RWPE1 (cell line): ENCODE measurements around the gene PHLDB3.
A peak's percentile ranks its signal among the peaks of the same experiment; 100 is the strongest.

Source experiments
- CTCF ChIA-PET: fragments of 350-600 bp; sonication (Branson Sonifier 250); formaldehyde crosslinking; extraction: SDS; loops from one replicate; lab custom pipeline; 2021; lab: Yijun Ruan, JAX
- POLR2A ChIA-PET: fragments of 400-600 bp; formaldehyde crosslinking; extraction: SDS; loops from one replicate; lab custom pipeline; 2020; ENCODE audit warnings: antibody characterized with exemption; ENCODE audit not compliant: low non-redundant PET; lab: Yijun Ruan, JAX
- DNase-seq: peaks from one replicate; pipeline ENCODE4 v3.0.0; 2012; ENCODE audit warnings: low spot score
- H3K27ac ChIP-seq: fragments of 450-650 bp; 2 replicates; pipeline ENCODE4 v1.5.1; 2017
- CTCF ChIP-seq: fragments of 450-650 bp; conservative IDR thresholded peaks from 2 replicates; pipeline ENCODE4 v1.5.1; 2017; ENCODE audit warnings: low read depth, mild to moderate bottlenecking

PHLDB3 gene

GRCh38 chr19:43469160-43469480 is 35.4 kb downstream of the PHLDB3 start:
- TF ChIP-seq CTCF = no peak
- ChIA-PET POLR2A (no interaction called here), CTCF (no interaction called here)
- no peak for DNase-seq
- no peak overlapping the region for H3K27ac ChIP-seq

DNA sequence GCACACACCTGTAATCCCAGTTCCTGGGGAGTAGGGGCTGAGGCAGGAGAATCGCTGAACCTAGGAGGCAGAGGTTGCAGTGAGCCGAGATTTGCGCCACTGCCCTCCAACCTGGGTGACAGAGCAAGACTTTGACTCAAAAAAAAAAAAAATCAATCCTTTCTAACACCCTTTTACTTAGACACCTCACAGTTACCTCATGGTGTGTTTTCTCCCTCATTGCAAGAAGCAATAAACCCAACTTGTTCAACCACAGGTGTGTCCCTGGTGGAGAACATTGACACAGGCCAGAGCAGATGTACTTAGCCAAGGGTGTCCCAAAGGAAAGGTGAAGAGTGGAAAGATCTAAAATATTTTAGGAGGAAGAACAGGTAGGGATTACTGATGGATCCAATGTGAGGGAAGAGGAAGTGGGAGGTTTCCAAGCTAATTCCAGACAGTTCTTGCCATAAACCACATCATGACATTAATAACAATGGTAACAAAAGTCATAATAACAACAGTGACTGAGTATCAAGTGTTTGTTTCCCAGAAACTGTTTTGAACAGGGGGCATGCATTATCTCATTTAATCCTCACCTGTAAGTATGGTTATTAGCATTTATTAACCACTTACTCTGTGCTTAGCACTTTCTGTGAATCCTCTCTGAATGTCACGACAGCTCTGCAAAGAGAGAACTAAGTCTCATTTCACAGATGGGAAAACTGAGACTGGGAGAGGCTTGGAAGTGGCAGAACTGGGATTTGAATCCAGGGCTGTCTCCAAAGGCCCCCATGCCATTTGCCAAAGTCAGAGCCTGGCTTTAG is 36.0 kb downstream of the PHLDB3 start:
- H3K27ac ChIP-seq = peak overlapping the region; percentile 79
- TF ChIP-seq CTCF = no peak
- POLR2A ChIA-PET = no interaction called here
- CTCF ChIA-PET = interaction anchor here (0.8 kb wide), 1 partner anchor 126 kb away, joined by 3 read pairs; no protein-coding TSS in a partner anchor
- DNase-seq = no peak

- DNase-seq = peak; percentile 36
- peak overlapping the region; percentile 79 for H3K27ac ChIP-seq
- POLR2A ChIA-PET = no interaction called here
- no peak for TF ChIP-seq CTCF
- CTCF ChIA-PET = no interaction called here
These were observed 36.8 kb downstream of the PHLDB3 start for GRCh38 chr19:43467730-43468129.

DNA sequence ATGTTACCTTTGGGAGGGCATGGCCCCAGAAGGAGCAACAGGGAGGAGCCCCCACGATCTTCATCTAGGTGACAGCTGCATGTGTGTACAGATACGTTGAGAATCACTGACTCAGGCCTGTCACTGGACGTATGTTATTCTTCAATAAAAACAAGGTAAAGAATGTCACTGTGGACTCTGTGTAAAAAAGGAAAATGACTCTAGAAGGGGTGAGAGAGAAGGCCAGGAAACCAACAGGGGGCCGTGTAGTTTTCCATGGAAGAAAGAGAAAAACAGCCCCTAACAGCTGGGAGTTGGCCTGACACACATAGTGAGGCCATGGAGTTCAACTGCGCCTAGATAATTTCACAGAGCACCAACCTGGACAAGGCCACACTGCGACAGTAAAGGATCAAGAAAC is 37.3 kb downstream of the PHLDB3 start:
- POLR2A ChIA-PET = no interaction called here
- CTCF ChIA-PET = no interaction called here
- H3K27ac ChIP-seq = peak overlapping the region; percentile 79
- DNase-seq = no peak
- TF ChIP-seq CTCF = no peak

GRCh38 chr19:43466793-43467192 is 37.8 kb downstream of the PHLDB3 start:
- POLR2A ChIA-PET = no interaction called here
- no peak for TF ChIP-seq CTCF
- H3K27ac ChIP-seq = no peak overlapping the region

GRCh38 chr19:43465468-43466120 is 39.0 kb downstream of the PHLDB3 start, which contains the start of gene LYPD3:
LYPD3 (minus strand) TSS chr19:43465608; CDS start chr19:43465571, 37 bp downstream.
- peak; percentile 95 for DNase-seq
- POLR2A ChIA-PET = interaction anchor here (0.6 kb wide), 1 partner anchor 41 kb away, joined by 4 read pairs; no protein-coding TSS in a partner anchor
- peak within 1 kb of the TSS; percentile 89 for H3K27ac ChIP-seq
- CTCF ChIA-PET = interaction anchor here (1.2 kb wide), 1 partner anchor 54 kb away, joined by 3 read pairs; no protein-coding TSS in a partner anchor
- no peak for TF ChIP-seq CTCF

More at GRCh38 chr19:43466793-43467192, 37.8 kb downstream of the PHLDB3 start:
- DNase-seq = no peak
- CTCF ChIA-PET = no interaction called here
